ENCODE measurements around the gene CCDC180.

- TF ChIP-seq, protein P1, sequence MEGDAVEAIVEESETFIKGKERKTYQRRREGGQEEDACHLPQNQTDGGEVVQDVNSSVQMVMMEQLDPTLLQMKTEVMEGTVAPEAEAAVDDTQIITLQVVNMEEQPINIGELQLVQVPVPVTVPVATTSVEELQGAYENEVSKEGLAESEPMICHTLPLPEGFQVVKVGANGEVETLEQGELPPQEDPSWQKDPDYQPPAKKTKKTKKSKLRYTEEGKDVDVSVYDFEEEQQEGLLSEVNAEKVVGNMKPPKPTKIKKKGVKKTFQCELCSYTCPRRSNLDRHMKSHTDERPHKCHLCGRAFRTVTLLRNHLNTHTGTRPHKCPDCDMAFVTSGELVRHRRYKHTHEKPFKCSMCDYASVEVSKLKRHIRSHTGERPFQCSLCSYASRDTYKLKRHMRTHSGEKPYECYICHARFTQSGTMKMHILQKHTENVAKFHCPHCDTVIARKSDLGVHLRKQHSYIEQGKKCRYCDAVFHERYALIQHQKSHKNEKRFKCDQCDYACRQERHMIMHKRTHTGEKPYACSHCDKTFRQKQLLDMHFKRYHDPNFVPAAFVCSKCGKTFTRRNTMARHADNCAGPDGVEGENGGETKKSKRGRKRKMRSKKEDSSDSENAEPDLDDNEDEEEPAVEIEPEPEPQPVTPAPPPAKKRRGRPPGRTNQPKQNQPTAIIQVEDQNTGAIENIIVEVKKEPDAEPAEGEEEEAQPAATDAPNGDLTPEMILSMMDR (IDR thresholded peaks at IDR 0.05; ENCODE audit: low read length), result no peak
- no peak for TF ChIP-seq EZH2 (IDR thresholded peaks at IDR 0.05; ENCODE audit: borderline replicate concordance, low read length)
Measured at GRCh38 chr9:97304586-97304985, 2.9 kb upstream of the CCDC180 start.

Measured in OCI-LY1 (cell line).